ENCODE measurements around the gene YOD1.

Gene YOD1

DNA sequence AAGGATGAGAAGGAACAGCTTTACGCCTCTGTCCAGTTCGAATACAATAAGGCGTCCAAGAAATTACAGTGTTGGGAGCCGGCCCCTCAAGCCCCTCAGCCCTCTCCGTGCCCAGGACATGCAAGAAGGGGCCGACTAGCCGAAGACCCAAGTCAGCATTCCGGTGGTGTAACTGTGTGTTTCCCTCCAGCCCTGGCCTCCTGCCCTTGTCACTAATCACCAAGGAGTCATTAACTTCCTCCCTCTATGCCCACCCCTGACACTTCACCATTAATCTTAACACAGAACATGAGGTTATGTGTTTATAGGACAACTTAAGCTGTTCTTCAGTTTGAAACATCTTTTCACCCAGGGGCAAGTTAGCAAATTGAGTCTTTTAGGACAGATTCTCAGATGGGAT is 21.2 kb upstream of the YOD1 start:
- DNase-seq = no peak

DNA sequence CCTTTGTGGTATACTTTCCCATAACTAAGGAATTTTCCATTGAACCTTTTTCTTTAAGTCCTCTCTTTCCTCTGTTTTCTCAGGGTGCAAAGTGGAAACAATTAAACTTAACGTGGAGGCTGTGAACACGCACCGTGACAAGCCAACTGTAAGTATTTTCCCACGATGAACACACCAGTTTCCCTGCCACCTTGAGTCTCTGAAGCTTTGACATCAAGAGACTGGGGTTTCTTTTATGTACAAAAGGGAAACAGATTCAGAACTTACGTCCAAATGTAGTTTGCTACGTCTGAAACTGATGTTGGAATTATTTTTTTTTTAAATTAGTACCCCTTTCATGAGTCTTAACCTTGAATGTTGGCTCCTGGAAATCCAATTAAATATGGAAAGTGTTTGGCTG is 20.4 kb upstream of the YOD1 start:
- DNase-seq = no peak

DNA sequence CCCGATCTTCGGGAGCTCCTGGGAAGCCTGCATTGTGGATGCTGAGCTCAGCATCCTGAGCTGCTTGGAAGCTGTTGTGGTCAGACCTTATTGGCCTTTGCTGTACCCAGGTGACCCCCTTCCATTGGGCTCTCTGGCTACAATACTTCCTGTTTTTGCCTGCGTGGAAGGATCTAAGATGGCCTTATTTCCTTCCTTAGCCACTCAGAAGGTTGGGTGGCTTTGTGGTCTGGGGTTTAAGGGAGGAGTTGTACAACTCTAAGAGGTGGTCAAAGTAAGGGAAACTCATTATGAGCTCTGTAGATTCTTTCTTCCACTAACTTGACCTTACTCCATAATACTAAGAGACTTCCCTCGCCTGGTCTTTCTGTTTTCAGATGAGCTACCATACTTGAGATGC is 19.8 kb upstream of the YOD1 start:
- peak; percentile 6 to 22 for DNase-seq

DNA sequence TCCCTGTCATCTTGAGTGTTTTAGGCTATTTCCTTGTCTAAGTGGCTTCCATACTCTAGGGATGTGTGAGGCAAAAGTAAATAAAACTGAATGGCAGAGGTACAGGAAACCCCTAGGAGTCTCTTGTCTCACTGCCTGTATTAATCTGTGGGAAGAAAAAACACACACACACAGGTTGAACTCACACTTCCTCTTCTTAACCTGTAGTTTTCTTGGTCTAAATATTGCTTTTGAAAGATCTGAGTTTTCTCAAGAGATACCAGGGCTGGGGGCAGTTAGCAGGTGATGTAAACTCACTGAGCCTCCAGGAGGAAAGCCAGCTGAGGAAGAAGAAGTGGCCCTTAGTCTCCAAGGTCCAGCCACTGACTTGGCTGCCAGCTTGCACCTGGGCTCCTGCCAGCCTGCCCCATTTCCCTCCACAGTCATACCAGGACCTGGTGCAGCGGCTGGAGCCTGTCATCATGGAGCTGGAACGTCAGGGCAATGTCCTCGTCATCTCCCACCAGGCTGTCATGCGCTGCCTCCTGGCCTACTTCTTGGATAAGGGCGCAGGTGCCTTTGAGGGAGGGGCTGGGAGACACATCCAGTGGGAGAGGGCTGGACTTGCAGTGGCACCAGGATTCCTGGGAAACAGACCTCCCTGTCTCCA is 19.0 kb upstream of the YOD1 start:
- DNase-seq = no peak

DNA sequence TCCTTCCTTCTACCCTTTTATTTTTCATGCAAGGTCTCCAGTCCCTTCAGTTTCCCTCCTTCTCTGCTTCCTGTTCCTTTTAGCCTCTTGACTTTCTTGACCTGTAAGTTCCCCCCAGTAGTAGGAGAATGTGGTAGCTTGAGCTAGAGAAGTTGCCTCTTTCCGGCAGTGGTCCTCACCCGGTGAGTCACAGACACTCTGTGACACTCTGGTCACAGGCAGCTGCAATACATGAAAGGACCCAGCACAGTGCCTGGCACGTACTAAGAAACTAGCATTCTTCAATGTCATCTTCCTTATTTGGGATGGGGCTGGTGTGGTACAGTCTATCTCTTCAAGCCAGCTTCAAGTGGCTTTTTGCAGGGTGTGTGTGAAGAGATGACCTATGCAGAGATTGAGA is 18.1 kb upstream of the YOD1 start:
- peak; percentile 9 to 37 for DNase-seq

DNA sequence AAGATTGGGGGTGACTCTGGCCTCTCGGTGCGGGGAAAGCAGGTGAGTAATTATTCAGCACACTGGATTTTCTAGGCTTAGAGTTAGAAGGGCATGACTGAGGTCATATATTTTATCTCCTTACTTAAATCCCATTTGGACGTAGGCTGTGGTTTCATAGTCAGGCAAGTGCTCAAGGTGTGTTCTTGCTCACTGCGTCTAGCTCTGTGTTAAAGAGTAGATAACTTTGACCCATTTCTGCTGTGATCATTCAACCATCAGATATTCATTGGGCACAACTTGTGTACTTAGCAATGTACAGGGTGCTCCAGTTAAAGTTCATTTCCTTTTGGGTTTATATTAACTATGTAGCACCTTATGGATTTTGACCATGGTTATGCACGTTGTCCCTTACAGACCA is 16.7 kb upstream of the YOD1 start:
- DNase-seq = no peak

DNA sequence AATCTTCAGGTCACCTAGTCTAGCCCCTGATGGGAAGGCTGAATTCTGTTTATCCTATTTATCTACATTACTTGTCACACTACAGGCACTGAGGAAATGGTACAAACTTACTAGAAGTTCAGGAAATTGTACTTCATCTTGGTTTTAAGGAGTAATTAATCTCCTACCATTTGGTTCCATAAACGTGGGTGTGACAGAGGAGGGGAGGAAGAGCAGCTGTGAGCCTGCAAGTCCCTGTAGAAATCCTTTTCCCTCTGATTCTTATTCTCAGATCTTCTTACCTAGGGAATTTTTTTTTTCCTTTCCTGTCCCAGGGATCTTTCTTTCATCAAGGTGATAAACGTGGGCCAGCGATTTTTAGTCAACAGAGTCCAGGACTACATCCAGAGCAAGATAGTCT is 16.2 kb upstream of the YOD1 start:
- DNase-seq = no peak

DNA sequence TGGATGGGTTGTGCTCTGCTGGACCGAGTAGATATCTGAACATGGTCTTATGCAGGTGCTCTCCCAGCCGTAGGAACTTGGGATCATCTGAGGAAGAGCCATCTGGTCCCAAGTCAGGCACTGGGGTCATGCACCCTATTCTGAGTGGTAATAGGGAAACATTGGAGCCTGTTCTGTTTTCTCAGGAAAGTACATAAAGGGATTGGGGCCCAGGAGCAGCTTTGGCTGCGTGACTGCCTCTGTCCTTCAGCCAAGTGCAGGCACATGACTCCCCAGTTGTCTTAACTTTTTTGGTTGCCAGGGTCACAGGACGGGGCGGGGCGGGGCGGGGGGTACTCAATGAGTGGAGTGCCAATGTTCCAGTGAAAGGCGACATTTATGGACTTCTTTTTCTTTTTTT is 13.6 kb upstream of the YOD1 start:
- no peak for DNase-seq

DNA sequence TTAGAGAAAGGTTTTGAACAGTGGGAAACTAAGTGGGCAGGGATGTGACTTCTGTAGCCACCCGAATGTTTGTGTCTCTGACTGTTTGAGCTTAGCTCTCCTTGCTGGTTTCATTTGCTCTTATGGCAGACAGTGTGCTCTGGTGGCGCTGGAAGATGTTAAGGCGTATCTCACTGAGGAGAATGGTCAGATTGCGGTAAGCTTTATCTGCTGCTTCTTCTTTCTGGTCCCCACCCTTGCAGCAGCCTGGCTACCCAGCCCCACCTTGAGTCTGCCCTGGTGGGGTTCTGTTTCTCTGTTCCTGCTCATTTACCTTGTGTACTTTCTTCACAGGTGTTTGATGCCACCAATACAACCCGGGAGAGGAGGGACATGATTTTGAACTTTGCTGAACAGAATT is 12.0 kb upstream of the YOD1 start:
- no peak for DNase-seq

DNA sequence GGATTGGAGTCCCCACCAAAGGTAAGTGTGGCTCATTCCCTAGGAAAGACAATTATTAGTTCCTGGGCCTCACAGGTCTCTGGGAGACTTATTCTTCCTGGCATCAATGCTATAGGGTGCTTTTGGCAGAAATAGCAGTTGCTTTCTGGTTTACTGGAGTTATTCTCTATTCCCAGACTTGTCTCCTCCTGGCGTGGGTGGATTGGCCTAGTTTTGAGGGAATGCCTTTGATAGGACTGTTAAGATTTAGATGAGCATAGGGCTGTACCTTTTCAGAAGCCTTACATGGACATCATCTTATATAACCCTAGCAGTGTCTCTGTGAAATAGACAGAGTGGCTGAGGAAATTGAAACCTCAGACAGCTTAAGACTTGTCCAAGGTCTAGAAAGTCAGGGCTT is 11.1 kb upstream of the YOD1 start:
- no peak for DNase-seq

DNA sequence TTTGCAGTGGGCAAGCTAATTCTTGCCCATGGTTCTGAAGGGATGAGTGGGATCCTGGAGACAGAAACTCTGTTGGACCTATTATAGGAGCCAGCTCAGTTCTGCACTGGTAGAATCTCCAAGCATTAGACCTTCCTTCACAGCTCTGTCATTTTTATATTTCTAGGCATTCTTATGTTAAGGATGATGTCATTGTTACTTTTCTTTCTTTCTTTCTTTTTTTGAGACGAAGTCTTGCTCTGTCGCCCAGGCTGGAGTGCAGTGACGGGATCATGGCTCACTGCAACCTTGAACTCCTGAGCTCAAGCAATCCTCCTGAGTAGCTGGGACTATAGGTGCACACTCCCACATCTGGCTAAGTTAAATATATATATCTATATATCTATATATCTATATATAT is 9.6 kb upstream of the YOD1 start:
- no peak for DNase-seq

DNA sequence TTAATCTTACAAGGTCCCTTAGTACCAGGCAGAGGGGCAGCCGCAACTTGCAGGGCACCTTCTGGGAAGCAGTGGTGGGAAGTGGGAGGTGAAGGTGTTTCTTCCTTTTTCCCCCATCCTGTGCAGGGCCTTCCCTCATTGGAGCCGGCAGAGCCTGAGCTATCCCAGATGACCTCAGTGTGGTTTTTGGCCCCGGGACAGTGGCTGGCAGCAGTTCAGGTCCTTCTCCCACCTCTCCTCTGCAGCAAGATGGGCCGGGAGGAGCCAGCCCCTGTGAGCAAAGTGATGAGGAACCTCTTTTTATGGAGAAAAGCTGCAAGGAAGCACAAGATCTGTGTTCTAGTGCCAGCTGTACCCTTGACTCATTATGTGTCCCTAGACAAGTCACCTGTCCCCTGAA is 8.9 kb upstream of the YOD1 start:
- DNase-seq = no peak

DNA sequence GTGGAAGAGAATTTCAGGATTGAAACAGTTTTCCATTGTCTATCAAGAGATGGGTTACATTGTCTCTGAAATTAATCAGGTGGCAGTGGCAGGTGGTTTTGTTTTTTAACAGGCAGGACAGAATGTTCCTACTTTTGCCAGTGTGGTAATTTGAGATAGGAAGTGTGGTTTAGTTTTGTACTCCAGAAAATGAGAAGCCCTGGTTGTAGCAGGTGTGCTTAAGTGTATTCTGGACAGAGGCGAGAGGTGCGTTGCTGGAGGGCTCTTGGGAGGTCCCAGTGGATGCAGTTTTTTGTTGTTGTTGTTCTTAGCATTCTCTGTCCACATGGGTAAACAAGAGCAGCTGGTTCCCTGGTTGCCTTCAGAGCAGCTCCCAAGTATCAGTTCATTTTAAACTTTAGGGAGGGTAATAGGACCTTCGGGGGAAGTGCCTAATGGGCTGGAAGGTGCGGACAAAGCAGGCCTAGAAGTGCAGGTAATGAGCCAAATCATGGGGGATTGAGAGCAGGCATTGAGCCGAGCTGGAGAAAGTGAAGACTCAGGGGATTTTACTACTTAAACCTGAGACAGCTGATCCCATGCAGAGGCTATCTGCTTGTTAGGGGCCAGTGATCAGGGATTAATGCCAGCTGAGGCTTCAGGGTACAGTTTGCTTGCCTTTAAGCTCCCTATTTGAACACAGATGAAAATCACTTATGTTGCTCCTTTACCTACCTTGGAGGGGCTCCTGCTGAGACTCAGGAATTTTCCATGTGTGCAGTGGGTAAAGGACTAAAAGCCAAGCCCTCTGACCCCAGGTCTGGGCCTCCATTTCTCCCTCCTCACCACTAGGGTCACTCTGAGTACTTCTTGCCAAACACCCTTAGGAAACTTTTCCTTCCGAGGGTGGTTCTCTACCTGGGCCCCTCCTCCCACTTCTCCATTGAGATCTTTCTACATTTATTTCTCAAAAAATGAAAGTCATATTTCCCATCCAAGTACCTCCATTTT is 8.2 kb upstream of the YOD1 start:
- no peak for DNase-seq

DNA sequence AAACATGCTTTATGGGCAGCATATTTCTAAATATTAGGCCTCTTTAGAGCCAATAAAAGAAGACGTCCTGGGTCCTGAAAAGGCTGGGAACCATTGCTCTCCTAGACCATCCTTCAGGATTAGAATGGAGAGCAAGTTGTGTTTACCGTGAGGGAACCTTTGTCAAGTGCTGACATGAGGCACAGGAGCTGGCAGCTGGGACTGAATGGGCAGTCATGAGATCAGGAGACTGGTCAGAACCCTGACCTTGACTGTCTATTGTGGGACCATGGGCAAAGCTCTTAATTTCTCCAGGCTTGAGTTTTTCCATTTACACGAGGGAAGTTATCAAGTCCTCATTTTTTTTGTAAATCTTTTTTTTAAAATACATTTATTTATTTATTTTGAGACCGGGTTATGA is 7.2 kb upstream of the YOD1 start:
- no peak for DNase-seq

DNA sequence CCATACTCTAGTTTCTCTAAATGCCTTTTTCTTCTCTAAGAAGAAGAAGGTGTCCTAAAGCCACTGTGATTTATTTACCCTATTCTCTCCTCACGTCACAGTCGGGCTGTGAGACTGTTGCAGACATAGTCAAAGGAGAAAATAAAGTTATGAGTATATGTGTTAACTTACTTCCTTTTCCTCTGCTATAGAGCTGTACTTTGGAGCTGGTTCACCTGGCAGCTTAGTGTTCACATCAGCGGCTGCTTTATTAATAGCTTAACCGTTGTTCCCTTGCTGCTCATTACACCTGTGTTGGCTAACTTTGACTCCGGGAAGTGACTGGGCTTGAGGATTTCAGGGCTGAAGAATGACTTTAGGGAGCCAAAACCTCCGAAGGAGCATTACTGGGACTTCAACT is 5.7 kb upstream of the YOD1 start:
- no peak for DNase-seq

DNA sequence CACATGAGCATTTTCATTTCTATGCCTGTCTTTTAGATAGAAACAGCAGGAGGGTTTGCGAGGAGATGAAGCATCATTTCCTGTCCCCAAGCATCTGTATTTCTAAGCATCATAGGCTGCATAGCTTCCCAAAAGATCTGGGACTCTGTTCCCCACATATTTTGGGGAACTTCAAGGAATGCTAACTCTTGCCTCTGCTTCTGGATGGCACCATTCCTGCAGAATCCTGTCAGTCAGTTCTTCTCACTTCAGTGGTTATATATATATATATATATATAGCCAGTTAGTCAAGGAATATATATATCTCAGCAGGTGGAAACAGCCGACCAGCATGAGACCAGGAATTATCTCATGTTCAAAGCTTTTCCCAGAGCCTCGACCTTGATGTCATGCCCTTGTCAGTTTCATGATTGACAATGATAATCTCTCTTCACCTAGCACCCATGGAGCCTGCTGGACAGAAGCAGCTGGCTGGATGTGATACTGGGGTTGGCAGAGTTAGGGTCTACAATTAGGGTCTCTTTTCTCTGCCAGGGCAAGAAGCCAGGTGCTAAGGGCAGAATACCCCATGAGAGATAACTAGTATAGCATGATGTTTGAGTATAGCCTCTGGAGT is 4.5 kb upstream of the YOD1 start:
- no peak for DNase-seq

DNA sequence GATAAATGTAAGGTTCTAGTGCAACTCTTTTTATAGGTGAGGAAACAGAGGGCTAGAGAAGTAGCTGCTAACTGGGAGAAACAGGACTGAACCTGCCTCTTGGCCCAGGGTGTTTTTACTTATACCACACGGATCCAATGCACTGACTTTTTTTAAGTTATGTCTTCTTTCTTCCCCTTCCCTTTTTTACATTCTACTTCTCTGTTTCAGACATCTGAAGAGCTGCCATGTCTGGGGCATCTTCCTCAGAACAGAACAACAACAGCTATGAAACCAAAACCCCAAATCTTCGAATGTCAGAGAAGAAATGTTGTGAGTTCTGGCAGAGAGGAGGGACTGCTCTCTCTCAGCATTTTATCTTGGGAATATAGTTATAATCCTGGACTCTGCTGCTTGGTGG is 3.5 kb upstream of the YOD1 start:
- peak; percentile 12 to 42 for DNase-seq

DNA sequence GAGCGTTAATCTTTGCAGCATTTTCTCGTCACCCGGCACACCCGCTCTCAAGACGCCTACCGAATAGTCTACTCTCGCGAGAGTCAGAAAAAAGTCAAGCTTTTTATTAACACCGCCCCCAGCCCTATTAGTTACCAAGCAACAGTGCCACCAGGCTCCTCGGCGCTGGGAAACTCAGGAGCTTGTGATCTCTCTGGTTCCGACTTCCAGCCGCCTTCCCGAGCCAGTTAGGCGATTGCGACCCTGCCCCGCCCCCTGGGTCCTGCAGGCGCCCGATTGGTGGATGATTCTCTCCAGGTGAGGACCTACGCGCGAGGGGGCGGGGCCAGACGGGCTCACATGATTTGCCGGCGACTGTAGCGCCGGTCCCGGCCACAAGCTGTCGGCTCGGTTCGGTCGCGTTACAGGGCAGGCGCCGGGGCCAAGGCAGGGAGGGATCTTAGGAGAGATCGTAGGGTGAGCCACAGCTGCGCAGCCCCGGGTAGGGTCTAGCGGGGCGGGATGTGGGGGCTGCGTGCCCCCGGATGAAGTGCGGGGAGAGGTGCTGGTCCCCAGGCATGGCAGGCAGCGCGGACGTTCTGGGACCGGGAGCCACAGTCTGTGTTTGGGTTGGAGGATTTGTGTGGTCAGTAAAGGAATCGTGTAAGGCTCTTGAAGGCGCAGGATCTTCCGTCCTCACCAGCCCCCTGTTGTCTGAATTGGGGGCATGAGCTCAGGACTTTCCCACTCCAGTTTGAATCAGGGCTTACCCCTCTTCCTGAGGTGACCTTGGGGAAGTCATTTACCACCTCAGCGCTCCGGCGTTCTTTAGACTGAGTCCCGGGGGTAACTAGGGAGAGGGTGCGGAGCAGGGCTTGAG is 2.1 kb upstream of the YOD1 start, which contains the start of gene PFKFB2:
PFKFB2 (plus strand) TSS at position 365 of the 859 bp plus-strand sequence. CDS start 1,443 bp downstream, outside the sequence.
- DNase-seq = peak; percentile 95 to 96

DNA sequence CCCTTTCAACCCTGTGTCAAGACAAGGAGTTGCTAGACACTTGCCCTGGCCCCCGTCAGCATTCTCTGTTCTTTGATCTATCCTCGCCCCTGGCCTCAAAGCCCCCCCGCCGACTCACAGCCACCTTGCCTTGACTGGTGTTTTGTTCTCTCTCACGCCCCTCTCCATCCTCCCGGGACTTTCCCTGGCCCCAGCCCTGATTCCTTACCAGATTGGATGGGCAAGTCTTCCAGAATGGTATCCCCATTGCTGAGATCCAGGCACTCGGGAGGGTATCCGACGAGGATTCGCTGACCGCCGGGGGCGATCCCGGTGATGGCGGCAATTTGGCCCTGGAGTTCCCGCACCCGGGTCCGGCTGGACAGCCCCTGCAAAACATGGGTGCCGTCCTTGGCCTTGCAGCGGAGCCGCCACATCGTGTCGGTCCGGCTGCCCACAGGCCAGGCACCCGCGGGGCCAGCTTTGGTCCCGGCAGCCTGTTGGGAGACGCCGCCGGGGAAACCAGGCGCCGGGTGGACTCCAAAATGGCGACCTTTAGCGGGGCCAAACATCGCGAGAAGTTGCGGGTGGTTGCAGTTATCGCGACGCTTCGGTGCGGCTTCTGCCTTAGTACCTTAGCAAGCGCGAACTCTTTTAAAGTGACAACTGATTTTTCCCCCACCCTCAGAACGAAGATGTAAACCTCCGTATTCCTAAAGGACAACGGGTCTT is 373 bp downstream of the YOD1 start:
- DNase-seq = peak; percentile 94 to 96

DNA sequence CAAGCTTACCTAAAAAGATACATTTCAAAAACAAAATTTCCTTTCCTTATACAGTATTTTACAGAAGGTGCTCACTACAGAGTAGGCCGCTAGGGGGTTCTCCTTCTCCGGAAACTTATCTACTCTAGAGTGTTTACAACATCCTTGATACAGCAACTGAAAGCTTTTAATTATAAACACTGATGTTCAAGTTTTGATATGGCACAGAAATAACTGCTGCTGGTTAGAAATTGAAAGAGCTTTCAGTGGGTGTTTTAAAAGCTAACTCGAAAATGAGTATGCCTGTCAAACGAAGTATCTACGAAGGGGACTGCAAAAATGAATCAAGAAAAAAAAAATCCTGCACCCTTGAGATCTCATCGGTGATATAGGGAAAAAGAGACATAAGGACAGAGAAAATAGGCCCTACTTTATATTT is 1.0 kb downstream of the YOD1 start:
- peak; percentile 60 to 61 for DNase-seq

DNA sequence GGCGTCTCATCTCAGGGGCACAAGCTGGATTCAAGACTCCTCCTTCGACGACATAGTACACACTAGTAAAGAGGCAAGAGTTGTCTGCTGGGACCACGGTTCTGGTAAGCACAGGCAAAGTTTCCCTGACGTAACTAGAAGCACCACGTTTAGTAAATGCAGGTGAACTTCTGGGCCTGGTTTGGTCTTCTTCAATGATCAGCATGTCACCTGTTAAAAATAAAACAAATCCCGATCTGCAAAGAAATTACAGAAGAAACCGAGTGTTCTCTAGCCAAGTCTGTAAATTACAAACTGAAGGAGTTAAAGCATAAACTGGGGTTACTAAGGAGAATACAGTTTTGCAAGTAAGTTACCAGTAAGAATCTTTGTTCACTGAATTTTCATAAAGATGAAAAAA is 1.5 kb downstream of the YOD1 start:
- DNase-seq = no peak

DNA sequence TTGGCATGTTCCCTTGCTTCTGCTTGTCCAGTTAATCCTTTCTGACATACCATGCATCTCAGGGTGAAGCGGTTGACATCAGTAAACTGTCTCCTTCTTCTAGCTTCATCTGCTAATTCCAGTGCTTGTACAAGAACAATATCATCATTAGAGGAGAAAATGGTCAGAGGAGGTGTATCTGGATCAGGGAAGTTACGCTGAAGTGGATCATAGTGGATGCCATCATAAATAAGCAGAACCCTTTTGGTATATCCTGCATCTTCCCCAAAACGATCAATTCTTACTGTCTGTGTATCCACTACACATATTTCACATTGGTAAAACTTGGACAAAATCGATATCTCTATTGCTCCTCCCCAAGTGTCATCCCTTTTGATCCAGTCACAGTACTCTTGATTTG is 2.0 kb downstream of the YOD1 start:
- no peak for DNase-seq
